DND-41 (cell line): ENCODE data around the gene CRIP3.

Experiments
- CTCF ChIP-seq: IDR thresholded peaks from 2 replicates; pipeline ENCODE4 v1.5.1; 2012; ENCODE audit warnings: borderline replicate concordance, low read length, moderate library complexity, mild to moderate bottlenecking; ENCODE audit not compliant: poor library complexity, severe bottlenecking; ENCODE audit errors: extremely low read depth
- EZH2 ChIP-seq: IDR thresholded peaks from 3 replicates; pipeline ENCODE4 v1.6.1; 2012; ENCODE audit warnings: borderline replicate concordance, low read depth, mild to moderate bottlenecking, moderate library complexity, low read length, inconsistent platforms; ENCODE audit not compliant: severe bottlenecking

DNA sequence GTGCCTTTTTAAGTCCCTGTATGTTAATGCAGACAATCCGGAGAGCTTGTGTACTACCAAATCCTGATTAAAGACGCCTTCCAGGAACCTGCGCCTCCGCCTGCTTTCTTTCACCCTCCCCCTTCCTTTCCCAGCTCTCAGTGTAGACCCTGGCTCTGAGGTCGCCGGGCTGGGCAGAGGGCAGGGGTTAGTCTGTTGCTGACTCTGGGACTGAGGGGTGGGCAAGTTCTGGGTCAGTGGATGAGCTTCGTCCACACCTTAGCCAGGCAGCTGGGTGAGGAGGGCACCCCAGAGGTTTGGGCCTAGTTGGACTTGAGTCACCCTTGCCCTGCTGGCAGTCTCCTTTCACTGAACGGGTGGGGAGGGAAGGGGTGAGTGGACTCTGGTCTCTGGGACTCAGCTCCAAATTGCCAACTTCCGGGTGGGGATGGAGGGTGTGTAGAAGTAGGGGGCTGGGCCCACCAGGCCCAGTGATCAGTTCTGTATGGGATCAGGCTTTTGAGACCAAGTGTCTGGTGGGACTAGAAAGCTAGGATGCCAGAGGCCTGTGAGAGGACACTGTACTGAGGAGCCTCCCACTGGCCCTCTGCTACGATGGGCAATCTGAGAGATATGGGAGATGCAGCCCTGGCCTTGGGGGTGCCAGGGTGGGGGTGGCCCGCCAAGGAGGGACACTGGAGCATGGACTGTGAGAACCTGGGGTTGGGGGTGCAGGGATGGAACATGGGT is 31.9 kb downstream of the CRIP3 start:
- TF ChIP-seq CTCF, result no peak
- TF ChIP-seq EZH2, result no peak
